GM15510 (cell line): Measurements from ENCODE around the gene DPH2.

Experiments
- POLR2A ChIP-seq: IDR thresholded peaks from 3 replicates; pipeline ENCODE4 v1.6.1; 2011; ENCODE audit warnings: borderline replicate concordance; ENCODE audit not compliant: insufficient read length; ENCODE audit errors: extremely low read depth

DPH2 gene

GRCh38 chr1:43969746-43970466 lies at the start of gene DPH2:
TSS of gene DPH2 (plus strand) at chr1:43970010. CDS start at chr1:43970176, 166 bp downstream.
- TF ChIP-seq POLR2A: peak; percentile 55

- TF ChIP-seq POLR2A: no peak
These were observed 48.8 kb upstream of the DPH2 start for GRCh38 chr1:43921022-43921421.

GRCh38 chr1:43924516-43924915 lies 45.3 kb upstream of the DPH2 start:
- TF ChIP-seq POLR2A: no peak

GRCh38 chr1:43925846-43926245 lies 44.0 kb upstream of the DPH2 start:
- TF ChIP-seq POLR2A: no peak

GRCh38 chr1:43930168-43930948 lies 39.5 kb upstream of the DPH2 start:
- TF ChIP-seq POLR2A: no peak

- no peak for TF ChIP-seq POLR2A
These were observed 38.9 kb upstream of the DPH2 start for GRCh38 chr1:43930949-43931275.

GRCh38 chr1:43931711-43932660 lies 37.8 kb upstream of the DPH2 start:
- no peak for TF ChIP-seq POLR2A

- no peak for TF ChIP-seq POLR2A
These were observed 36.9 kb upstream of the DPH2 start for GRCh38 chr1:43932786-43933385.

- TF ChIP-seq POLR2A: no peak
These were observed 36.3 kb upstream of the DPH2 start, which contains the start of gene ARTN for GRCh38 chr1:43933386-43934100. TSS of gene ARTN (plus strand) at chr1:43933801. CDS start at chr1:43935657, 1,856 bp downstream.

- TF ChIP-seq POLR2A: no peak
These were observed 35.5 kb upstream of the DPH2 start for GRCh38 chr1:43934101-43934985.

- no peak for TF ChIP-seq POLR2A
These were observed 34.9 kb upstream of the DPH2 start for GRCh38 chr1:43934986-43935324.

- TF ChIP-seq POLR2A: no peak
These were observed 33.9 kb upstream of the DPH2 start for GRCh38 chr1:43935711-43936427.
